Measurements from ENCODE around the gene CWH43.
"Not testable (repeated sequence)": the region's sequence is repeated elsewhere in the genome, so short reads cannot be mapped to it uniquely, and the experiment has no call there.

CWH43 gene

GRCh38 chr4:48985976-48986653 lies at the start of gene CWH43:
TSS of gene CWH43 (plus strand) at chr4:48986275. CDS start at chr4:48986430, 155 bp downstream.
- DNase-seq (ENCODE audit: low spot score): no peak

GRCh38 chr4:48937033-48937432 lies 49.0 kb upstream of the CWH43 start:
- no peak for DNase-seq (ENCODE audit: low spot score)

GRCh38 chr4:48938831-48939230 lies 47.2 kb upstream of the CWH43 start:
- DNase-seq (ENCODE audit: low spot score): no peak

GRCh38 chr4:48939785-48940184 lies 46.3 kb upstream of the CWH43 start:
- DNase-seq (ENCODE audit: low spot score): no peak

- peak; percentile 16 for DNase-seq (ENCODE audit: low spot score)
Observed at GRCh38 chr4:48943387-48943786, 42.7 kb upstream of the CWH43 start.

- DNase-seq (ENCODE audit: low spot score): no peak
Observed at GRCh38 chr4:48944252-48944651, 41.8 kb upstream of the CWH43 start.

GRCh38 chr4:48944756-48945241 lies 41.3 kb upstream of the CWH43 start:
- DNase-seq (ENCODE audit: low spot score): peak; percentile 11

GRCh38 chr4:48945981-48946380 lies 40.1 kb upstream of the CWH43 start:
- no peak for DNase-seq (ENCODE audit: low spot score)

GRCh38 chr4:48947731-48948130 lies 38.3 kb upstream of the CWH43 start:
- DNase-seq (ENCODE audit: low spot score): no peak

- DNase-seq (ENCODE audit: low spot score): no peak
Observed at GRCh38 chr4:48949086-48949485, 37.0 kb upstream of the CWH43 start.

GRCh38 chr4:48949518-48950219 lies 36.4 kb upstream of the CWH43 start:
- DNase-seq (ENCODE audit: low spot score): no peak

- DNase-seq (ENCODE audit: low spot score): no peak
Observed at GRCh38 chr4:48954314-48954713, 31.8 kb upstream of the CWH43 start.

- not testable (repeated sequence) for DNase-seq (ENCODE audit: low spot score)
Observed at GRCh38 chr4:48957366-48957765, 28.7 kb upstream of the CWH43 start.

GRCh38 chr4:48958582-48958981 lies 27.5 kb upstream of the CWH43 start:
- no peak for DNase-seq (ENCODE audit: low spot score)

- DNase-seq (ENCODE audit: low spot score): no peak
Observed at GRCh38 chr4:48960988-48961635, 25.0 kb upstream of the CWH43 start.

GRCh38 chr4:48962636-48963035 lies 23.4 kb upstream of the CWH43 start:
- no peak for DNase-seq (ENCODE audit: low spot score)

- DNase-seq (ENCODE audit: low spot score): peak; percentile 83
Observed at GRCh38 chr4:48963042-48963679, 22.9 kb upstream of the CWH43 start.

GRCh38 chr4:48967101-48967500 lies 19.0 kb upstream of the CWH43 start:
- DNase-seq (ENCODE audit: low spot score): no peak

GRCh38 chr4:48967631-48968030 lies 18.4 kb upstream of the CWH43 start:
- DNase-seq (ENCODE audit: low spot score): peak; percentile 64

- no peak for DNase-seq (ENCODE audit: low spot score)
Observed at GRCh38 chr4:48968814-48969213, 17.3 kb upstream of the CWH43 start.

- no peak for DNase-seq (ENCODE audit: low spot score)
Observed at GRCh38 chr4:48970471-48970921, 15.6 kb upstream of the CWH43 start.

GRCh38 chr4:48974979-48975640 lies 11.0 kb upstream of the CWH43 start:
- DNase-seq (ENCODE audit: low spot score): peak; percentile 58
